ENCODE measurements around the gene SBF2. TPM values are rescaled to one million over a fixed set of nuclear protein-coding genes. Genes with fewer than 3 reads are reported as not detected.

Gene SBF2
- total and polyA plus RNA-seq, 2 of the 13 experiments (the other 11 are each of a cell fraction or from before 2014, with no cell fraction given) = 24.0 to 45.8 TPM

GRCh38 chr11:10307400-10308200, 13.6 kb upstream of the SBF2 start (continued):
- no peak; the same call in 1 of the 2 replicates for TF ChIP-seq ZNF784 (CRISPR knock-in tag; IDR thresholded peaks at IDR 0.05; ENCODE audit: borderline replicate concordance)
- no peak for TF ChIP-seq ZNF143 (CRISPR knock-in tag; IDR thresholded peaks at IDR 0.05)
- TF ChIP-seq SAP130 (CRISPR knock-in tag; IDR thresholded peaks at IDR 0.05; ENCODE audit: low read depth) = peak; percentile 66
- TF ChIP-seq ZNF282 (IDR thresholded peaks at IDR 0.05; ENCODE audit: partially characterized antibody) = no peak
- TF ChIP-seq ZNF33B (CRISPR knock-in tag; IDR thresholded peaks at IDR 0.05) = no peak
- TF ChIP-seq ZMYM2 (CRISPR knock-in tag; IDR thresholded peaks at IDR 0.05) = 0 out of 2 replicates have a peak, but pooled peaks have one; percentile 29
- TF ChIP-seq TRAFD1 (CRISPR knock-in tag; IDR thresholded peaks at IDR 0.05; ENCODE audit: borderline replicate concordance) = no peak
- TF ChIP-seq ZBTB4 (CRISPR knock-in tag; IDR thresholded peaks at IDR 0.05; ENCODE audit: borderline replicate concordance) = no peak
- TF ChIP-seq ZNF546 (CRISPR knock-in tag; conservative IDR thresholded peaks at IDR 0.05) = 0 out of 2 replicates have a peak, but pooled peaks have one; percentile 57
- peak; percentile 42; the same call in 1 of the 2 replicates for TF ChIP-seq ZNF768 (CRISPR knock-in tag; IDR thresholded peaks at IDR 0.05)
- no peak for TF ChIP-seq ZBTB44 (CRISPR knock-in tag; IDR thresholded peaks at IDR 0.05)
- TF ChIP-seq ZBTB7A (CRISPR knock-in tag; IDR thresholded peaks at IDR 0.05) = no peak
- peak; percentile 91 for TF ChIP-seq CEBPB (IDR thresholded peaks at IDR 0.05; ENCODE audit: borderline replicate concordance, low read depth, low read length)
- peak; percentile 78 for TF ChIP-seq CEBPG (CRISPR knock-in tag; IDR thresholded peaks at IDR 0.05)
- no peak for TF ChIP-seq NR3C1 (CRISPR knock-in tag; IDR thresholded peaks at IDR 0.05)
- TF ChIP-seq SIX1 (CRISPR knock-in tag; IDR thresholded peaks at IDR 0.05; ENCODE audit: borderline replicate concordance) = no peak
- no peak for TF ChIP-seq BORCS8-MEF2B (CRISPR knock-in tag; IDR thresholded peaks at IDR 0.05)
- TF ChIP-seq GTF3A (CRISPR knock-in tag; conservative IDR thresholded peaks at IDR 0.05) = no peak
- 0 out of 4 replicates have a peak, but pooled peaks of 1 of the 2 experiments have one; percentile 33 for TF ChIP-seq KLF16 (CRISPR knock-in tag; IDR thresholded peaks at IDR 0.05)
- peak; percentile 57 for TF ChIP-seq TEAD3 (CRISPR knock-in tag; optimal IDR thresholded peaks at IDR 0.05; ENCODE audit: borderline replicate concordance)
